Measurements from ENCODE around the gene C8A. TPM values are rescaled to one million over a fixed set of nuclear protein-coding genes. Genes with fewer than 3 reads are reported as not detected.
A peak's percentile ranks its signal among the peaks of the same experiment; 100 is the strongest.

C8A gene
- total RNA-seq: not detected

GRCh38 chr1:56854521-56855099 is at the start of gene C8A:
Gene C8A, plus strand, starts transcription at chr1:56854797. Its CDS starts 105 bp downstream, at chr1:56854902.
- Mint-ChIP-seq H3K27ac (no peak within 1 kb of the TSS), H3K4me1 (ENCODE audit: low read depth) (no peaks in the 10 kb centered on the region), H3K27me3 (ENCODE audit: low read depth) (peaks cover 11% of the 10 kb centered on the region), H3K36me3 (ENCODE audit: low read depth) (no peaks in the 10 kb centered on the region), H3K9me3 (no peaks in the 10 kb centered on the region), H3K4me3 (no peak within 1 kb of the TSS)
- intact Hi-C loops (cut with micrococcal nuclease): no loop called here
- CTCF ChIA-PET: interaction anchor here (0.6 kb wide), 1 partner anchor 280 kb away, joined by 3 read pairs; no protein-coding TSS in a partner anchor
- no peak for DNase-seq

DNA sequence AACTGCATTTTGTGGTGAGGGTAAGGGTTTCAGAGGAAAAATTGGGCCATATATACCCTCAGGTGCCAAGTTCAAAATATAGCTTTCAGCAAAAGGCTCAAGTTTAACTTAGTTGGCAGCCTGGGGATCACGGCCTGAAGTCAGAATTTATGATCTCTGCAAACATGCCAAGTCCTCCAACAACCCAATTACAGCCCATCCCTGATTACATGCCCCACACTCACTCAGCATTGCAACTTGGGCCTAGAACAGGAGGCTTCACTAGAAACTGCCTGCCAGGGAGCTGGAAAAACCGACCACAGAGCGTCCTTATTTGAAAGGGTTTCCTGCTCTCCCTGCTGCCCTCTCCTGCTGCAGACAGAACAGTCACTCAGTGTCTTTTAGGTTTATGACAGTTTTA is 47.8 kb upstream of the C8A start:
- peaks cover 24% of the 10 kb centered on the region for H3K27me3 Mint-ChIP-seq (ENCODE audit: low read depth)

DNA sequence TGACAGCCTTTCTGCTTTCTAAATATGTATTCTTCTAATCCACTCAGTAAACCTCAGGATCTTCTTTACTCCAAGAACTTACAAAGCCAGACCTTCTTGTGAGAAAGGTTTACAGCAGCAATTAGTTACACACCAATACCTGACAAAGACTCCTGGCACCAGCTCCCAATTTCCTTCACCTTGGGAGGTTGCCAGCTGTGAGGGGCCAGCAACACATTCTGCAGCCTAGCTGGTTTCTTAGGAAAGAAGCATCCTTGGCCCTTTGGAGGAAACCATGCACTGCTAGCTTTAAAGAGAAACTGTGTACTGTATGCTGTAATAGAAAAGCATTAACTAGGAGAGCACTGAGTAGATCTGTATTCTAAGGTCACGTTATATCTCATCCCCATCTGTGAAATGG is 46.2 kb upstream of the C8A start:
- no peak overlapping the region for H3K27ac Mint-ChIP-seq
- CTCF ChIA-PET: no interaction called here
- no peak for DNase-seq
- intact Hi-C loops (cut with micrococcal nuclease): loop anchor here (10.0 kb wide), 1 partner anchor 54 kb away; no protein-coding TSS in a partner anchor
- H3K9me3 Mint-ChIP-seq: peaks cover 5% of the 10 kb centered on the region
- no peaks in the 10 kb centered on the region for H3K4me1 Mint-ChIP-seq (ENCODE audit: low read depth)
- H3K27me3 Mint-ChIP-seq (ENCODE audit: low read depth): peaks cover 31% of the 10 kb centered on the region
- H3K36me3 Mint-ChIP-seq (ENCODE audit: low read depth): peaks cover 2% of the 10 kb centered on the region
- no peak overlapping the region for H3K4me3 Mint-ChIP-seq

More for the DNA sequence above, 47.8 kb upstream of the C8A start:
- no peak for DNase-seq
- Mint-ChIP-seq H3K27ac (no peak overlapping the region), H3K4me3 (no peak overlapping the region), H3K9me3 (peaks cover 5% of the 10 kb centered on the region), H3K36me3 (ENCODE audit: low read depth) (peaks cover 2% of the 10 kb centered on the region), H3K4me1 (ENCODE audit: low read depth) (no peaks in the 10 kb centered on the region)
- intact Hi-C loops (cut with micrococcal nuclease): loop anchor here (10.0 kb wide), 1 partner anchor 52 kb away; no protein-coding TSS in a partner anchor
- CTCF ChIA-PET: interaction anchor here (1.8 kb wide), 1 partner anchor 14 kb away, joined by 8 read pairs; no protein-coding TSS in a partner anchor

- H3K27me3 Mint-ChIP-seq (ENCODE audit: low read depth): peaks cover 30% of the 10 kb centered on the region
- DNase-seq: no peak
- intact Hi-C loops (cut with micrococcal nuclease): loop anchor here (10.0 kb wide), 1 partner anchor 1337 kb away; no protein-coding TSS in a partner anchor
- no peaks in the 10 kb centered on the region for H3K36me3 Mint-ChIP-seq (ENCODE audit: low read depth)
- H3K27ac Mint-ChIP-seq: no peak overlapping the region
- no peaks in the 10 kb centered on the region for H3K4me1 Mint-ChIP-seq (ENCODE audit: low read depth)
- H3K9me3 Mint-ChIP-seq: no peaks in the 10 kb centered on the region
- CTCF ChIA-PET: no interaction called here
- no peak overlapping the region for H3K4me3 Mint-ChIP-seq
These were observed 43.3 kb upstream of the C8A start for GRCh38 chr1:56811331-56811730.

- CTCF ChIA-PET: no interaction called here
- H3K4me1 Mint-ChIP-seq (ENCODE audit: low read depth): no peaks in the 10 kb centered on the region
- no peaks in the 10 kb centered on the region for H3K9me3 Mint-ChIP-seq
- H3K27ac Mint-ChIP-seq: no peak overlapping the region
- peaks cover 43% of the 10 kb centered on the region for H3K27me3 Mint-ChIP-seq (ENCODE audit: low read depth)
- no peaks in the 10 kb centered on the region for H3K36me3 Mint-ChIP-seq (ENCODE audit: low read depth)
- DNase-seq: no peak
- intact Hi-C loops (cut with micrococcal nuclease): loop anchor here (10.0 kb wide), 1 partner anchor 1339 kb away; no protein-coding TSS in a partner anchor
- H3K4me3 Mint-ChIP-seq: no peak overlapping the region
These were observed 40.4 kb upstream of the C8A start for GRCh38 chr1:56814205-56814604.

- Mint-ChIP-seq H3K27me3 (ENCODE audit: low read depth) (peaks cover 38% of the 10 kb centered on the region), H3K27ac (no peak overlapping the region)
- CTCF ChIA-PET: interaction anchor here (0.6 kb wide), 1 partner anchor 750 kb away, joined by 3 read pairs; no protein-coding TSS in a partner anchor
These were observed 38.3 kb upstream of the C8A start for GRCh38 chr1:56816264-56816663.

GRCh38 chr1:56816909-56817308 is 37.7 kb upstream of the C8A start:
- no peak overlapping the region for H3K4me3 Mint-ChIP-seq
- no peaks in the 10 kb centered on the region for H3K4me1 Mint-ChIP-seq (ENCODE audit: low read depth)
- no peaks in the 10 kb centered on the region for H3K9me3 Mint-ChIP-seq
- H3K27me3 Mint-ChIP-seq (ENCODE audit: low read depth): peaks cover 42% of the 10 kb centered on the region
- CTCF ChIA-PET: no interaction called here
- DNase-seq: no peak
- intact Hi-C loops (cut with micrococcal nuclease): loop anchor here (5.0 to 10.0 kb wide), 2 partner anchors 1342 to 1675 kb away; no protein-coding TSS in a partner anchor
- no peaks in the 10 kb centered on the region for H3K36me3 Mint-ChIP-seq (ENCODE audit: low read depth)
- no peak overlapping the region for H3K27ac Mint-ChIP-seq

More at GRCh38 chr1:56816264-56816663, 38.3 kb upstream of the C8A start:
- Mint-ChIP-seq H3K4me1 (ENCODE audit: low read depth) (no peaks in the 10 kb centered on the region), H3K4me3 (no peak overlapping the region), H3K9me3 (no peaks in the 10 kb centered on the region), H3K36me3 (ENCODE audit: low read depth) (no peaks in the 10 kb centered on the region)
- no peak for DNase-seq
- intact Hi-C loops (cut with micrococcal nuclease): loop anchor here (5.0 to 10.0 kb wide), 2 partner anchors 1341 to 1674 kb away; no protein-coding TSS in a partner anchor

GRCh38 chr1:56817716-56818463 is 36.7 kb upstream of the C8A start:
- intact Hi-C loops (cut with micrococcal nuclease): loop anchor here (5.0 to 10.0 kb wide), 2 partner anchors 1343 to 1676 kb away; no protein-coding TSS in a partner anchor
- Mint-ChIP-seq H3K4me3 (no peak overlapping the region), H3K27ac (no peak overlapping the region), H3K4me1 (ENCODE audit: low read depth) (no peaks in the 10 kb centered on the region), H3K36me3 (ENCODE audit: low read depth) (no peaks in the 10 kb centered on the region), H3K27me3 (ENCODE audit: low read depth) (peaks cover 38% of the 10 kb centered on the region), H3K9me3 (no peaks in the 10 kb centered on the region)
- no peak for DNase-seq
- CTCF ChIA-PET: no interaction called here

DNA sequence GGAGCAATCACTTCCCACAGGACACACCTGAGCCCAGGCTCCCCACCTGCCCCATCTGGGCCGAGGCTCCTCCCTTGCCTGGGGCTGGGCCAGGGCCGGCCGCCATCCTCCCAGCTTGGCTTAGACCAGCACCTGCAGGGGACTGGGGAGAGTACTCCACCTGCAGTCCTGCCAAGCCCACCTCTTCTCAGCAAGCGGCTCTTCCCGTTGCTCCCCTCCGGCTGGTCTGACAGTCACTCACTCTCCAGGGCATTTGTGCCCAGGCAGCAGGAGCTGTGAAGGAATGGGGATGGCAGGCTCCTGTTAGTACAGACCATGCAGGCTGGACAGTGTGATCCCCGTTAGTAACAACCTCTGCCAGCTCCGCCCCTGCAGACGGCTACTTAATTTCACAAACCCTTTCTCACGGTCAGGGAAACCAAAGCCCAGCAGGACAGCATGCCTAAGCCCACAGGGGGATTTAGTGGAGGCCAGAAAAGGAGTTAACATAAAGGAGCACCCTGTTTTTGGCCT is 35.2 kb upstream of the C8A start, which contains the start of gene FYB2:
Gene FYB2, minus strand, starts transcription at position 18 of the 513 bp plus-strand sequence. CDS start 114 bp downstream, outside the sequence.
- no peak within 1 kb of the TSS for H3K4me3 Mint-ChIP-seq
- DNase-seq: no peak
- H3K9me3 Mint-ChIP-seq: no peaks in the 10 kb centered on the region
- H3K4me1 Mint-ChIP-seq (ENCODE audit: low read depth): no peaks in the 10 kb centered on the region
- no peak within 1 kb of the TSS for H3K27ac Mint-ChIP-seq
- no peaks in the 10 kb centered on the region for H3K36me3 Mint-ChIP-seq (ENCODE audit: low read depth)
- intact Hi-C loops (cut with micrococcal nuclease): loop anchor here (5.0 to 10.0 kb wide), 2 partner anchors 1345 to 1677 kb away; no protein-coding TSS in a partner anchor
- CTCF ChIA-PET: interaction anchor here (1.2 kb wide), 1 partner anchor 111 kb away, joined by 5 read pairs; no protein-coding TSS in a partner anchor
- peaks cover 38% of the 10 kb centered on the region for H3K27me3 Mint-ChIP-seq (ENCODE audit: low read depth)

DNA sequence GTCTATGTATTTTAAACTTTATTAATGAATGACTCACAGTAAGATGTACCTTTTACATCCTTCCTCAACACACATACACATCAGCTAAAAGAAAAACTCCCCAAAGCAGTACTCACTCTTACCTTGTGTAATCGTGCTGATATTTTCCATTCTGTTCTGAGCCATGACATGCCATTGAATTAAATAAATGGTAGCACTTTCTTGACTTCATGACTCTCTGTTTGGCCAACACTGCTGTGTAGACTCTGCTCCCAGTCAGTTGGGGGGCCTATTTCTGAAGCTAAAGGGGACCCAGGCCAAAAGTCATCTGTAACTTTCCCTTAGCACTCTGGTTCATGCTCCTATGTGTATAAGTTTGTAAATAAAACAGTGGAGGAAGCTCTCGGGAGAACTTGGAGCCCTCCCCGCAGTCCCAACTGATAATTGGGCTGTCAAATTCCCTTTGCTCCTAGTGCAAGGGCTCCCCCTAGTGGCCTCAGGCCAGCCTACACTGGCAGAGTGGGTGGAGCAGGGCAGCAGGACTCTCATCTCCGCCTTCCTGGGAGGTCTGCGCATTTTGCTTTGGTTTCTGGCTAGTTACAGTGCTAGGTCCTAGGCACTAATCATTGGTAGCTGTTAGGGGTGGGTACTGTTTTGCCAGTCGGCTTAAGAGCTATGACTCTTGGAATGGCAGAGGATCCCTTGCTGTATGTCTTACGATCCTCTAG is 33.7 kb upstream of the C8A start:
- Mint-ChIP-seq H3K27me3 (ENCODE audit: low read depth) (peaks cover 36% of the 10 kb centered on the region), H3K9me3 (no peaks in the 10 kb centered on the region), H3K27ac (no peak overlapping the region), H3K36me3 (ENCODE audit: low read depth) (no peaks in the 10 kb centered on the region), H3K4me3 (no peak overlapping the region), H3K4me1 (ENCODE audit: low read depth) (no peaks in the 10 kb centered on the region)
- DNase-seq: peak; percentile 82
- intact Hi-C loops (cut with micrococcal nuclease): loop anchor here (5.0 kb wide), 4 partner anchors 64 to 1534 kb away; no protein-coding TSS in a partner anchor
- CTCF ChIA-PET: interaction anchor here (1.0 to 1.7 kb wide), 7 partner anchors 10 to 112 kb away, joined by 3 to 16 read pairs (median 5); no protein-coding TSS in a partner anchor

DNA sequence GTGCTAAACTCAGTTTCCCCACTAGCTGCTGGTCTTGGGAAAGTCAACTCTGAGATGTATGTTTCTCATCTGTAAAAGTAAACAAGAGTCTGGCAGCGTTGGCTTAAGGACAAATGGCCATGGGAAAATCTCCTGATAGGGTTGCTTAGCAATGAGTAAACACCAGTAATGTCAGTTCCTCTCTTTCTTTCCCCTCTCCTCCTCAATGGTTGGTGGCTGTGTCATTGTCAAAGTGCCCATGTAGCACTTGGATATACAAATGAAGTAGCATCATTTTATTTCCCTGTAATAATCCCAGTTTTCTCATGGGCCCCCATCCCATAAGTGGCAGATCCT is 33.2 kb upstream of the C8A start:
- CTCF ChIA-PET: interaction anchor here (1.0 to 1.7 kb wide), 5 partner anchors 9 to 48 kb away, joined by 3 to 16 read pairs (median 5); no protein-coding TSS in a partner anchor
- Mint-ChIP-seq H3K27me3 (ENCODE audit: low read depth) (peaks cover 34% of the 10 kb centered on the region), H3K36me3 (ENCODE audit: low read depth) (no peaks in the 10 kb centered on the region), H3K4me3 (no peak overlapping the region), H3K27ac (no peak overlapping the region), H3K4me1 (ENCODE audit: low read depth) (no peaks in the 10 kb centered on the region), H3K9me3 (no peaks in the 10 kb centered on the region)
- intact Hi-C loops (cut with micrococcal nuclease): loop anchor here (5.0 kb wide), 4 partner anchors 64 to 1534 kb away; no protein-coding TSS in a partner anchor
- DNase-seq: no peak

Data from activated naive CD4-positive, alpha-beta T cell treated with anti-CD3 and anti-CD28 coated beads for 36 hours (primary cell).